Mesenchymal stem cell (in vitro differentiated cells and primary cell): ENCODE data around the gene ITGA1.
A peak's percentile ranks its signal among the peaks of the same experiment; 100 is the strongest.

Experiments
- DNase-seq: peaks from one replicate; pipeline ENCODE4 v3.0.0-alpha.2; 2013
- H2AFZ ChIP-seq: one replicate; pipeline ENCODE4 v1.6.1; 2013; ENCODE audit warnings: low read depth, mild to moderate bottlenecking, control low read depth, inconsistent platforms, low read length, moderate library complexity
- H2AK5ac ChIP-seq: 2 replicates; pipeline ENCODE4 v1.6.1; 2013; ENCODE audit warnings: low read length, moderate library complexity, mild to moderate bottlenecking, inconsistent platforms; ENCODE audit not compliant: severe bottlenecking
- H2BK120ac ChIP-seq: one replicate; pipeline ENCODE4 v1.6.1; 2013; ENCODE audit warnings: low read depth, mild to moderate bottlenecking, inconsistent platforms, low read length, moderate library complexity
- H2BK12ac ChIP-seq, 2 experiments: one replicate each; pipeline ENCODE4 v1.6.1; 2013; ENCODE audit warnings: inconsistent platforms in 2 of 2, low read length in 2 of 2, mild to moderate bottlenecking in 2 of 2, moderate library complexity in 2 of 2, control low read depth in 1 of 2
- H2BK15ac ChIP-seq: one replicate; pipeline ENCODE4 v1.6.1; 2013; ENCODE audit warnings: mild to moderate bottlenecking, low read depth, inconsistent platforms; ENCODE audit not compliant: poor library complexity, severe bottlenecking
- H2BK5ac ChIP-seq: 2 replicates; pipeline ENCODE4 v1.6.1; 2013; ENCODE audit warnings: low read depth, mild to moderate bottlenecking, low read length, control low read depth, inconsistent platforms; ENCODE audit not compliant: poor library complexity, severe bottlenecking
- H3K14ac ChIP-seq, 2 experiments: one replicate each; pipeline ENCODE4 v1.6.1; 2013; ENCODE audit warnings: inconsistent platforms in 2 of 2, low read length in 2 of 2, control low read depth in 1 of 2, mild to moderate bottlenecking in 1 of 2, moderate library complexity in 1 of 2
- H3K18ac ChIP-seq, 2 experiments: one replicate each; pipeline ENCODE4 v1.6.1; 2013; ENCODE audit warnings: inconsistent platforms in 2 of 2, low read length in 2 of 2, control low read depth in 1 of 2, low read depth in 1 of 2, mild to moderate bottlenecking in 1 of 2
- H3K23ac ChIP-seq, 2 experiments: one replicate each; pipeline ENCODE4 v1.6.1; 2013; ENCODE audit warnings: inconsistent platforms in 2 of 2, low read length in 2 of 2, mild to moderate bottlenecking in 2 of 2, moderate library complexity in 2 of 2, control low read depth in 1 of 2
- H3K27ac ChIP-seq: 2 replicates; pipeline ENCODE4 v1.5.1; 2013; ENCODE audit warnings: mild to moderate bottlenecking, moderate library complexity, low read length, control low read depth, inconsistent platforms; ENCODE audit not compliant: poor library complexity, severe bottlenecking
- H3K27me3 ChIP-seq, 2 experiments: 2 replicates each; pipeline versions ENCODE4 v1.6.1 to v1.7.0; 2013; ENCODE audit warnings: low read length in 2 of 2, mild to moderate bottlenecking in 2 of 2, moderate library complexity in 2 of 2, control low read depth in 1 of 2, inconsistent platforms in 1 of 2; ENCODE audit not compliant: control insufficient read depth in 1 of 2, insufficient read depth in 1 of 2
- H3K36me3 ChIP-seq, 2 experiments: 2 replicates each; pipeline versions ENCODE4 v1.6.1 to v1.7.0; 2013; ENCODE audit warnings: low read length in 2 of 2, control low read depth in 1 of 2, inconsistent platforms in 1 of 2, low read depth in 1 of 2, mild to moderate bottlenecking in 1 of 2; ENCODE audit not compliant: insufficient read depth in 2 of 2, control insufficient read depth in 1 of 2
- H3K4ac ChIP-seq, 2 experiments: one replicate each; pipeline ENCODE4 v1.6.1; 2013; ENCODE audit warnings: inconsistent platforms in 2 of 2, low read length in 2 of 2, mild to moderate bottlenecking in 2 of 2, moderate library complexity in 2 of 2, control low read depth in 1 of 2, low read depth in 1 of 2
- H3K4me1 ChIP-seq: 2 replicates; pipeline ENCODE4 v1.6.1; 2013; ENCODE audit warnings: low read depth, low read length, control low read depth; ENCODE audit not compliant: control insufficient read depth, insufficient read depth
- H3K4me2 ChIP-seq: 2 replicates; pipeline ENCODE4 v1.6.1; 2013; ENCODE audit warnings: low read length, mild to moderate bottlenecking, inconsistent platforms; ENCODE audit not compliant: poor library complexity, severe bottlenecking
- H3K4me3 ChIP-seq, 2 experiments: 2 replicates each; pipeline versions ENCODE4 v1.5.1 to v1.7.0; 2013; ENCODE audit warnings: low read length in 2 of 2, mild to moderate bottlenecking in 2 of 2, control low read depth in 1 of 2, low read depth in 1 of 2; ENCODE audit not compliant: insufficient read depth in 1 of 2
- H3K79me1 ChIP-seq: replicated peaks from 2 replicates; pipeline ENCODE4 v1.6.1; 2013; ENCODE audit warnings: mild to moderate bottlenecking, control low read depth, low read length, inconsistent platforms; ENCODE audit not compliant: poor library complexity, severe bottlenecking
- H3K9ac ChIP-seq: 2 replicates; pipeline ENCODE4 v1.7.0; 2013; ENCODE audit warnings: mild to moderate bottlenecking, low read length, moderate library complexity
- H3K9me3 ChIP-seq: 2 replicates; pipeline ENCODE4 v1.7.0; 2013; ENCODE audit warnings: mild to moderate bottlenecking, low read length; ENCODE audit not compliant: control insufficient read depth
- H4K8ac ChIP-seq: one replicate; pipeline ENCODE4 v1.6.1; 2013; ENCODE audit warnings: inconsistent platforms, mild to moderate bottlenecking, low read length, moderate library complexity
- H4K91ac ChIP-seq: one replicate; pipeline ENCODE4 v1.6.1; 2013; ENCODE audit warnings: mild to moderate bottlenecking, low read length, inconsistent platforms
- WGBS: methylation state at CpG from one replicate; pipeline ENCODE4 v1.1.7; 2013; ENCODE audit warnings: mixed read lengths; 5-methylcytosine and 5-hydroxymethylcytosine counted together

ITGA1 gene

DNA sequence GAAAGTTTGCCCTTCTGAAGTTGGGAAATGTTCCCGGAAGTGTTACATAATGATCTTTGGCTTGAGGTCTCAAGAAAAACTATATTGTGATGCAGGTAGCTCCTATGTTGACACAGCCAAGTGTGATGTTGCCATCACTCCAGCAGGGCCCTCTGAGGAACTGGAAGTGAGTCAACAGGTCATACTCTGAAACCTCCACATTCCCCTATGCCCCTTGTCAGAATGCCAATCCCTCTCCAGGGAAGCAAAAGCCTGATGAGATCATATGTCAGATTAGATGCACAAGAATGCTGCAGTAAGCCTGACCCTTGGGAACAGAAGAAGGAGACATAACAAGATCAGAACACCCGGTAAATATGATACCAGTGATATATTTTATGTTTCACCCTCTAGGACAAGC, 134.7 kb downstream of the ITGA1 start:
- Histone ChIP-seq H3K9ac (no peak overlapping the region), H3K4ac (no peak overlapping the region), H3K4me3 (no peak overlapping the region), H4K8ac (no peak overlapping the region), H3K4me1 (no peaks in the 10 kb centered on the region), H3K18ac (no peak overlapping the region), H2BK5ac (no peak overlapping the region), H3K23ac (no peak overlapping the region), H2BK12ac (no peak overlapping the region), H3K14ac (no peak overlapping the region), H3K27me3 (no peaks in the 10 kb centered on the region), H3K9me3 (no peaks in the 10 kb centered on the region), H2AFZ (no peak overlapping the region), H3K27ac (peak overlapping the region; percentile 24), H3K36me3 (no peaks in the 10 kb centered on the region), H2AK5ac (no peak overlapping the region), H3K79me1 (no peaks in the 10 kb centered on the region), H3K4me2 (no peak overlapping the region), H4K91ac (no peak overlapping the region), H2BK120ac (no peak overlapping the region), H2BK15ac (no peak overlapping the region)
- DNase-seq, result peak; percentile 92
- WGBS, result 64% methylated on average over 1 of the region's 2 CpGs

DNA sequence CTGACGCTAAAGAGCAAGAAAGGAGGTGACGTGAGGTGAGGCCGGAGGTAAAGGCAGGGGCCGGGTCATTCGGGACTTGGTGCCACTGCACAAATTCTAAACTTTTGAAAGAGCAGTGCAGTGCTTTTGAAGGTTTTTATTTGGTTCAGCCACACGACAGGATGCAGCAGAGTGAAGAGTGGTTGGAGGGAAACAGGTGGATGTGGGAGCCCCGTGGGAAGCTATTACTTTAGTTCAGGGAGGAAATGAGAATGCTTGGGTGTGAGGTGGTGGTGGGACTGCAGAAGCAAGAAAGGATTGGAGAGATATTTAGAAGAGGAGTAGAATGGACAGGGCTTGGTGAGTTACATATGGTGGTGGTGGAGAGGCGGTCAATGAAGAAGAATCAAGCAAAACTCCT, 136.7 kb downstream of the ITGA1 start:
- Histone ChIP-seq H2BK5ac (no peak overlapping the region), H3K79me1 (no peaks in the 10 kb centered on the region), H3K9me3 (no peaks in the 10 kb centered on the region), H3K4me1 (no peaks in the 10 kb centered on the region), H3K27me3 (no peaks in the 10 kb centered on the region), H3K27ac (no peak overlapping the region), H3K4ac (no peak overlapping the region), H2AK5ac (no peak overlapping the region), H3K9ac (no peak overlapping the region), H3K4me3 (no peak overlapping the region), H2BK15ac (no peak overlapping the region), H3K23ac (no peak overlapping the region), H4K91ac (no peak overlapping the region), H3K4me2 (no peak overlapping the region), H3K18ac (no peak overlapping the region), H2BK12ac (no peak overlapping the region), H3K14ac (no peak overlapping the region), H2AFZ (no peak overlapping the region), H4K8ac (no peak overlapping the region), H3K36me3 (no peaks in the 10 kb centered on the region), H2BK120ac (no peak overlapping the region)
- WGBS, result 95% methylated on average over 7 of the region's 8 CpGs
- no peak for DNase-seq

DNA sequence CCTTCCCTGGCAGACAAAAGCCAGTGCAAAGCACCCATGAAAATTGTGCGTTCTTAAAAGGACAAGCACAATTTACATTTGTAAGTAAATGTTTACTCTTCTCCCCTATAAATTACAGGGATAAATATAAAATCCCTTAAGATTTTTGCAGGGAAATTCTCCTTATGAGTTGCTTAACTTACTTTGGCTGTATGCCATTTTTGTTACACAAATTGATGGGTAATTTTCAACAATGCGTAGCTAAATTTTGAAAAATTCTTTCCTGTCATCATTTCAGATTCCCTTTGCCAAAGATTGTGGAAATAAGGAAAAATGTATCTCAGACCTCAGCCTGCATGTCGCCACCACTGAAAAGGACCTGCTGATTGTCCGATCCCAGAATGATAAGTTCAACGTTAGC, 137.3 kb downstream of the ITGA1 start:
- H2AFZ ChIP-seq, result no peak overlapping the region
- H3K4ac ChIP-seq, result no peak overlapping the region
- no peaks in the 10 kb centered on the region for H3K36me3 ChIP-seq
- no peak overlapping the region for H4K91ac ChIP-seq
- H3K4me3 ChIP-seq, result no peak overlapping the region
- no peak overlapping the region for H3K23ac ChIP-seq
- DNase-seq, result no peak
- no peak overlapping the region for H3K9ac ChIP-seq
- no peak overlapping the region for H2AK5ac ChIP-seq
- no peaks in the 10 kb centered on the region for H3K27me3 ChIP-seq
- no peaks in the 10 kb centered on the region for H3K4me1 ChIP-seq
- no peak overlapping the region for H3K4me2 ChIP-seq
- no peaks in the 10 kb centered on the region for H3K79me1 ChIP-seq
- H3K14ac ChIP-seq, result no peak overlapping the region
- no peak overlapping the region for H3K27ac ChIP-seq
- no peak overlapping the region for H3K18ac ChIP-seq
- H2BK15ac ChIP-seq, result no peak overlapping the region
- no peaks in the 10 kb centered on the region for H3K9me3 ChIP-seq
- no peak overlapping the region for H2BK5ac ChIP-seq
- H4K8ac ChIP-seq, result no peak overlapping the region
- WGBS, result 97% methylated on average over 4 of the region's 5 CpGs
- no peak overlapping the region for H2BK12ac ChIP-seq
- no peak overlapping the region for H2BK120ac ChIP-seq

DNA sequence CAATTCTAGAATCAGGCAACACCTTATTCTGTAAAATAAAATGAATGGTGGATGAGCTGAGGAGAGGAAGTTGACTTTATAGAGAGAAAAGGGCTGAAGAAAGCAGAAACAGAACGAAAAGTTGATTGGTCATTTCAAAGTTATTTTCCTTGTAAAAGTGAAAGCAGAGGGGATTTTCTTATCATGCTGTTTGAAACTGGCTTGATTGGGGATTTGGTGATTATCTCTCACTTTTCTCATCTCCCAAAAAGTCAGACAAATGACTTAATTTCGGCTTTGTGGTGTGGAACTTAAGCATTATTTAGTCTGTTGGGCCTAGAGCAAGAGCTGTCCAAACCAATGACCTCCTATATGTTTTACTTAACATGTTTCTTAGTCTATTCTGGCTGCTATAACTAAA, 141.0 kb downstream of the ITGA1 start:
- Histone ChIP-seq H2AK5ac (no peak overlapping the region), H3K9me3 (no peaks in the 10 kb centered on the region), H3K27ac (no peak overlapping the region), H3K4me1 (no peaks in the 10 kb centered on the region), H3K36me3 (no peaks in the 10 kb centered on the region), H4K8ac (no peak overlapping the region), H3K14ac (no peak overlapping the region), H2BK120ac (no peak overlapping the region), H3K4me2 (no peak overlapping the region), H3K4me3 (no peak overlapping the region), H2BK15ac (no peak overlapping the region), H2BK5ac (no peak overlapping the region), H3K18ac (no peak overlapping the region), H3K23ac (no peak overlapping the region), H3K4ac (no peak overlapping the region), H2BK12ac (no peak overlapping the region), H3K27me3 (no peaks in the 10 kb centered on the region), H3K9ac (no peak overlapping the region), H2AFZ (no peak overlapping the region), H4K91ac (no peak overlapping the region), H3K79me1 (no peaks in the 10 kb centered on the region)
- DNase-seq, result no peak
- 79% methylated on average over 1 of the region's 2 CpGs for WGBS
